WTC11 (cell line): ENCODE measurements around the gene MED23. TPM values are rescaled to one million over a fixed set of nuclear protein-coding genes. Genes with fewer than 3 reads are reported as not detected.
"Not testable (repeated sequence)": the region's sequence is repeated elsewhere in the genome, so short reads cannot be mapped to it uniquely, and the experiment has no call there.

Experiments
- ATAC-seq: fragments of 200-7000 bp; cut with Tn5 transposase; 2 replicates; pipeline ENCODE4 v1.10.0; 2021; ENCODE audit warnings: mild to moderate bottlenecking, moderate library complexity
- CTCF ChIA-PET: fragments of 300-600 bp; sonication (Branson Sonifier 250); formaldehyde crosslinking; loops from one replicate; lab custom pipeline; 2021; ENCODE audit warnings: antibody characterized with exemption; lab: Charles Lee
- POLR2A ChIA-PET: fragments of 350-600 bp; sonication (Branson Sonifier 250); formaldehyde crosslinking; loops from one replicate; lab custom pipeline; 2021; ENCODE audit warnings: antibody characterized with exemption; lab: Charles Lee
- DNase-seq: peaks from one replicate; pipeline ENCODE4 v3.0.0; 2021; ENCODE audit warnings: low spot score
- H3K27ac Mint-ChIP-seq: 2 replicates; pipeline ENCODE4 v1.8.0; 2021; ENCODE audit warnings: mixed read lengths
- H3K27me3 Mint-ChIP-seq: 2 replicates; pipeline ENCODE4 v1.8.0; 2021; ENCODE audit warnings: low read depth, mild to moderate bottlenecking, moderate library complexity, mixed read lengths
- H3K36me3 Mint-ChIP-seq: 2 replicates; pipeline ENCODE4 v1.8.0; 2021; ENCODE audit warnings: mixed read lengths
- H3K4me1 Mint-ChIP-seq: 2 replicates; pipeline ENCODE4 v1.8.0; 2022; ENCODE audit warnings: mixed read lengths
- H3K4me3 Mint-ChIP-seq: 2 replicates; pipeline ENCODE4 v1.8.0; 2021; ENCODE audit warnings: mild to moderate bottlenecking, moderate library complexity, mixed read lengths
- H3K9me3 Mint-ChIP-seq: 2 replicates; pipeline ENCODE4 v1.8.0; 2021; ENCODE audit warnings: mixed read lengths
- EMX1 ChIP-seq: fragments of 250-450 bp; sonication (Bioruptor Pico); IDR thresholded peaks from 2 replicates; pipeline ENCODE4 v1.8.0; 2021; ENCODE audit warnings: mild to moderate bottlenecking
- ETV6 ChIP-seq: sonication (generic); formaldehyde crosslinking; IDR thresholded peaks from 2 replicates; pipeline ENCODE4 v1.8.1; 2022; ENCODE audit warnings: mild to moderate bottlenecking, missing genetic modification reagents
- HMGA2 ChIP-seq: fragments of 250-450 bp; sonication (Bioruptor Pico); IDR thresholded peaks from 2 replicates; pipeline ENCODE4 v1.4.0; 2021; ENCODE audit warnings: mild to moderate bottlenecking, moderate library complexity
- NR1H2 ChIP-seq: sonication (generic); formaldehyde crosslinking; IDR thresholded peaks from 2 replicates; pipeline ENCODE4 v1.9.0; 2021; ENCODE audit warnings: mild to moderate bottlenecking, moderate library complexity, missing genetic modification reagents
- PRRX2 ChIP-seq: fragments of 250-450 bp; sonication (Bioruptor Pico); IDR thresholded peaks from 2 replicates; pipeline ENCODE4 v1.8.0; 2021; ENCODE audit warnings: mild to moderate bottlenecking
- SP1 ChIP-seq: sonication (generic); formaldehyde crosslinking; conservative IDR thresholded peaks from 2 replicates; pipeline ENCODE4 v1.8.1; 2022; ENCODE audit warnings: missing genetic modification reagents
- ZNF138 ChIP-seq: sonication (generic); formaldehyde crosslinking; conservative IDR thresholded peaks from 2 replicates; pipeline ENCODE4 v1.8.1; 2022; ENCODE audit warnings: mild to moderate bottlenecking, moderate library complexity, missing genetic modification reagents
- total RNA-seq: library from RNA; stranded (reverse); gene quantifications from 3 replicates; pipeline ENCODE4 v1.2.3, GENCODE V29; 2021
- TF ChIP-seq, protein P1 (sequence below): sonication (generic); formaldehyde crosslinking; IDR thresholded peaks from 2 replicates; pipeline ENCODE4 v1.8.1; 2022; ENCODE audit warnings: mild to moderate bottlenecking, missing genetic modification reagents, moderate library complexity, borderline replicate concordance
- TF ChIP-seq, protein P2 (sequence below): sonication (generic); formaldehyde crosslinking; conservative IDR thresholded peaks from 2 replicates; pipeline ENCODE4 v1.8.1; 2022; ENCODE audit warnings: mild to moderate bottlenecking, missing genetic modification reagents
- TF ChIP-seq, protein P3 (sequence below): sonication (generic); formaldehyde crosslinking; IDR thresholded peaks from 2 replicates; pipeline ENCODE4 v1.8.1; 2023; ENCODE audit warnings: mild to moderate bottlenecking, missing genetic modification reagents, borderline replicate concordance

The MED23 gene
- total RNA-seq, 1 experiment from 2014 or later, result 19.0 TPM

DNA sequence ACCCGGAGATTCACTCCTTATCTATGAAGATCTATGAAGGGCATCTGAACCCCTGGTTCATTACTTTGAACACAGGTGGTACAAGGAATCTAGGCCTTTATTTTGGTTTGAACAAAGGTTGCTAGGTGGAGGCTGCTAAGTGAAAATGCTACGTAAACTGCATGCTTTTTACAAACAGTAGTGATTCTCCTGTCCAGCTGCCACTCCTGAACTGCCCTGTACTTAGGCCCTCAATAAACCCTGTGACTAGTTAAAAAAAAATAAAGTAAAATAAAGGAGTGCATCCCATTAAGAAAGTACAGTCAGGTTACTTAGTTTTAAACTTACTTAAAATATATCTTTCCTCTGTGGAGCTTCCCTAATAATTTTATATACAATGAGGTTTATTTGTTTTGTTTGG lies 82.7 kb downstream of the MED23 start:
- Mint-ChIP-seq H3K27me3 (peaks cover 15% of the 10 kb centered on the region), H3K4me3 (no peak overlapping the region), H3K27ac (no peak overlapping the region), H3K9me3 (peaks cover 14% of the 10 kb centered on the region), H3K36me3 (no peaks in the 10 kb centered on the region), H3K4me1 (0 out of 2 replicates have a peak, but pooled peaks cover 6% of the 10 kb centered on the region)
- DNase-seq (no peak), ATAC-seq (no peak)
- POLR2A ChIA-PET, result no interaction called here
- CTCF ChIA-PET, result interaction anchor here (1.1 kb wide), 1 partner anchor 82 kb away, joined by 3 read pairs; no protein-coding TSS in a partner anchor
- TF ChIP-seq, protein P1, sequence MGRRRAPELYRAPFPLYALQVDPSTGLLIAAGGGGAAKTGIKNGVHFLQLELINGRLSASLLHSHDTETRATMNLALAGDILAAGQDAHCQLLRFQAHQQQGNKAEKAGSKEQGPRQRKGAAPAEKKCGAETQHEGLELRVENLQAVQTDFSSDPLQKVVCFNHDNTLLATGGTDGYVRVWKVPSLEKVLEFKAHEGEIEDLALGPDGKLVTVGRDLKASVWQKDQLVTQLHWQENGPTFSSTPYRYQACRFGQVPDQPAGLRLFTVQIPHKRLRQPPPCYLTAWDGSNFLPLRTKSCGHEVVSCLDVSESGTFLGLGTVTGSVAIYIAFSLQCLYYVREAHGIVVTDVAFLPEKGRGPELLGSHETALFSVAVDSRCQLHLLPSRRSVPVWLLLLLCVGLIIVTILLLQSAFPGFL (CRISPR knock-in tag), result no peak
- TF ChIP-seq SP1 (CRISPR knock-in tag) (no peak), ETV6 (CRISPR knock-in tag) (no peak), ZNF138 (no peak), NR1H2 (CRISPR knock-in tag) (no peak), EMX1 (no peak)

DNA sequence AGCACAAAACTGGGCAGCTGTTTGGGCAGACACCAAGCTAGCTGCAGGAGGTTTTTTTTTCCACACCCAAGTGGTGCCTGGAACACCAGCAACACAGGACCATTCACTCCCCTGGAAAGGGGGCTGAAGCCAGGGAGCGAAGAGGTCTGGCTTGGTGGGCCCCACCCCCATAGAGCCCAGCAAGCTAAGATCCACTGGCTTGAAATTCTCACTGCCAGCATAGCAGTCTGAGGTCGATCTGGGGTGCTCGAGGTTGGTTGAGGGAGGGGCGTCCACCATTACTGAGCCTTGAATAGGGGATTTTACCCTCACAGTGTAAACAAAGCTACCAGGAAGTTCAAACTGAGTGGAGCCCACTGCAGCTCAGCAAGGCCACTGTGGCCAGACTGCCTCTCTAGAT lies 89.4 kb downstream of the MED23 start:
- H3K27me3 Mint-ChIP-seq, H3K4me1 Mint-ChIP-seq, H3K27ac Mint-ChIP-seq, H3K36me3 Mint-ChIP-seq, ATAC-seq, POLR2A ChIA-PET, H3K4me3 Mint-ChIP-seq, DNase-seq: not testable (repeated sequence)
- CTCF ChIA-PET, result interaction anchor here (1.7 kb wide), 1 partner anchor 19 kb away, joined by 4 read pairs; no protein-coding TSS in a partner anchor
- peaks cover 14% of the 10 kb centered on the region for H3K9me3 Mint-ChIP-seq

DNA sequence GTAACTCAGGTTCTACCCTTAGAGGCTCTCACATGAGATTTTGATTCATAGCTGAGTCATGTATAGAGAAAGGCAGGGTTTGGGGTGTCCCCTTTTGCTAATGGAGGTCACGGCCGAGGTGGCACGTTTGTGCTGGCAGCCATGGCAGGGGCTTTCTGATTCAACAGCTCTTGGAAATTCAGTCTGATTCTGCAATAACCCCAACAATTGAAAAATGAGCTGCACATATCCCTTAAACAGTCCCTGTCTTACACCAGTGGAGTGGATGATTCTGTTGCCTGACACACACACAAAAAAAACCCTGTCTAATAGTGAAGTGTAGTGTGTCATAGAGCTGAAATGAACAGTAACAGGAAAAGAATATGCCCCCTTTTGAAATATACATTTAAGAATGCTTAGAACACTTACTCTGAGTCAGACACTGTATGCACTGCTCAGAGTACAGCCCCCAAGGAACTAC lies 95.4 kb downstream of the MED23 start:
- no peak for DNase-seq
- ChIA-PET CTCF (interaction anchor here (1.5 to 4.4 kb wide), 5 partner anchors 13 to 349 kb away, joined by 6 to 26 read pairs (median 13); partner anchors contain the start of gene MED23), POLR2A (no interaction called here)
- Mint-ChIP-seq H3K36me3 (peaks cover 18% of the 10 kb centered on the region), H3K27me3 (peaks cover 15% of the 10 kb centered on the region)
- TF ChIP-seq SP1 (CRISPR knock-in tag), result no peak
- TF ChIP-seq PRRX2 (CRISPR knock-in tag), result no peak
- TF ChIP-seq HMGA2 (CRISPR knock-in tag), result no peak
- TF ChIP-seq, protein P2, sequence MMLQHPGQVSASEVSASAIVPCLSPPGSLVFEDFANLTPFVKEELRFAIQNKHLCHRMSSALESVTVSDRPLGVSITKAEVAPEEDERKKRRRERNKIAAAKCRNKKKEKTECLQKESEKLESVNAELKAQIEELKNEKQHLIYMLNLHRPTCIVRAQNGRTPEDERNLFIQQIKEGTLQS, result no peak
- TF ChIP-seq ZNF138, result no peak
- TF ChIP-seq, protein P3, sequence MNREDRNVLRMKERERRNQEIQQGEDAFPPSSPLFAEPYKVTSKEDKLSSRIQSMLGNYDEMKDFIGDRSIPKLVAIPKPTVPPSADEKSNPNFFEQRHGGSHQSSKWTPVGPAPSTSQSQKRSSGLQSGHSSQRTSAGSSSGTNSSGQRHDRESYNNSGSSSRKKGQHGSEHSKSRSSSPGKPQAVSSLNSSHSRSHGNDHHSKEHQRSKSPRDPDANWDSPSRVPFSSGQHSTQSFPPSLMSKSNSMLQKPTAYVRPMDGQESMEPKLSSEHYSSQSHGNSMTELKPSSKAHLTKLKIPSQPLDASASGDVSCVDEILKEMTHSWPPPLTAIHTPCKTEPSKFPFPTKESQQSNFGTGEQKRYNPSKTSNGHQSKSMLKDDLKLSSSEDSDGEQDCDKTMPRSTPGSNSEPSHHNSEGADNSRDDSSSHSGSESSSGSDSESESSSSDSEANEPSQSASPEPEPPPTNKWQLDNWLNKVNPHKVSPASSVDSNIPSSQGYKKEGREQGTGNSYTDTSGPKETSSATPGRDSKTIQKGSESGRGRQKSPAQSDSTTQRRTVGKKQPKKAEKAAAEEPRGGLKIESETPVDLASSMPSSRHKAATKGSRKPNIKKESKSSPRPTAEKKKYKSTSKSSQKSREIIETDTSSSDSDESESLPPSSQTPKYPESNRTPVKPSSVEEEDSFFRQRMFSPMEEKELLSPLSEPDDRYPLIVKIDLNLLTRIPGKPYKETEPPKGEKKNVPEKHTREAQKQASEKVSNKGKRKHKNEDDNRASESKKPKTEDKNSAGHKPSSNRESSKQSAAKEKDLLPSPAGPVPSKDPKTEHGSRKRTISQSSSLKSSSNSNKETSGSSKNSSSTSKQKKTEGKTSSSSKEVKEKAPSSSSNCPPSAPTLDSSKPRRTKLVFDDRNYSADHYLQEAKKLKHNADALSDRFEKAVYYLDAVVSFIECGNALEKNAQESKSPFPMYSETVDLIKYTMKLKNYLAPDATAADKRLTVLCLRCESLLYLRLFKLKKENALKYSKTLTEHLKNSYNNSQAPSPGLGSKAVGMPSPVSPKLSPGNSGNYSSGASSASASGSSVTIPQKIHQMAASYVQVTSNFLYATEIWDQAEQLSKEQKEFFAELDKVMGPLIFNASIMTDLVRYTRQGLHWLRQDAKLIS (CRISPR knock-in tag), result no peak
- TF ChIP-seq, all 79 proteins: peak for 0
- Mint-ChIP-seq H3K4me3 (no peak overlapping the region), H3K4me1 (peaks cover 20% of the 10 kb centered on the region), H3K9me3 (peaks cover 31% of the 10 kb centered on the region), H3K27ac (no peak overlapping the region)
- no peak for ATAC-seq

DNA sequence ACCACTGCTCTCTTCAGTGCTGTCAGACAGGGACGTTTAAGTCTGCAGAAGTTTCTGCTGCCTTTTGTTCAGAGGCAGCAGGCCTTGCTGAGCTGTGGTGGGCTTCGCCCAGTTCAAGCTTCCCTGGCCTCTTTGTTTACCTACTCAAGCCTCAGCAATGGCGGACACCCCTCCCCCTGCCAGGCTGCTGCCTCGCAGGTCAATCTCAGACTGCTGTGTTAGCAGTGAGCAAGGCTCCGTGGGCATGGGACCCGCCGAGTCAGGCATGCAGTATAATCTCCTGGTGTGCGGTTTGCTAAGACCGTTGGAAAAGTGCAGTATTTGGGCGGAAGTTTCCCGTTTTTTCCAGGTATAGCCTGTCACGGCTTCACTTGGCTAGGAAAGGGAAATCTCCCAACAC lies 96.4 kb downstream of the MED23 start:
- Mint-ChIP-seq H3K4me1 (peaks cover 20% of the 10 kb centered on the region), H3K36me3 (peaks cover 18% of the 10 kb centered on the region), H3K27me3 (peaks cover 17% of the 10 kb centered on the region), H3K9me3 (peaks cover 26% of the 10 kb centered on the region)
- DNase-seq, H3K4me3 Mint-ChIP-seq, POLR2A ChIA-PET, ATAC-seq, H3K27ac Mint-ChIP-seq: not testable (repeated sequence)
- CTCF ChIA-PET, result interaction anchor here (4.1 to 4.4 kb wide), 2 partner anchors 12 to 332 kb away, joined by 25 to 26 read pairs; no protein-coding TSS in a partner anchor

DNA sequence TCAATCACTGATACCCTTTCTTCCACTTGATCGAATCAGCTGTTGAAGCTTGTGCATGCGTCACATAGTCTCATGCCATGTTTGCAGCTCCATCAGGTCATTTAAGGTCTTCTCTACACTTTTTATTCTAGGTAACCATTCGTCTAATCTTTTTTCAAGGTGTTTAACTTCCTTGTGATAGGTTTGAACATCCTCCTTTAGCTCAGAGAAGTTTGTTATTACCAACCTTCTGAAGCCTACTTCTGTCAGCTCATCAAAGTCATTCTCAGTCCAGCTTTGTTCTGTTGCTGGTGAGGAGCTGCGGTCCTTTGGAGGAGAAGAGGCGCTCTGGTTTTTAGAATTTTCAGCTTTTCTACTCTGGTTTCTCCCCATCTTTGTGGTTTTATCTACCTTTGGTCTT lies 97.1 kb downstream of the MED23 start:
- peaks cover 26% of the 10 kb centered on the region for H3K9me3 Mint-ChIP-seq
- DNase-seq, H3K4me3 Mint-ChIP-seq, H3K27ac Mint-ChIP-seq, ATAC-seq, POLR2A ChIA-PET: not testable (repeated sequence)
- H3K27me3 Mint-ChIP-seq, result peaks cover 17% of the 10 kb centered on the region
- CTCF ChIA-PET, result interaction anchor here (4.1 to 4.4 kb wide), 2 partner anchors 11 to 331 kb away, joined by 25 to 26 read pairs; no protein-coding TSS in a partner anchor
- peaks cover 20% of the 10 kb centered on the region for H3K4me1 Mint-ChIP-seq
- H3K36me3 Mint-ChIP-seq, result peaks cover 18% of the 10 kb centered on the region
